ENCODE data around the gene CCDC13. TPM values are rescaled to one million over a fixed set of nuclear protein-coding genes. Genes with fewer than 3 reads are reported as not detected.

Gene CCDC13
- total RNA-seq, result 0.19 and 0.78 TPM in 2 replicates

GRCh38 chr3:42772670-42773408 is at the start of gene CCDC13:
Gene CCDC13, minus strand, starts transcription at chr3:42773253. Its CDS starts 14,908 bp downstream, at chr3:42758345.

GRCh38 chr3:42809202-42809601 is 36.1 kb upstream of the CCDC13 start, which contains the start of gene ACKR2:
Gene ACKR2, plus strand, starts transcription at chr3:42809445. Its CDS starts 55,058 bp downstream, at chr3:42864503.

GRCh38 chr3:42804106-42804830 is 31.2 kb upstream of the CCDC13 start, which contains the start of gene HIGD1A:
Gene HIGD1A, minus strand, starts transcription at chr3:42804490. Its CDS starts 10,237 bp downstream, at chr3:42794253.

Other genes with a start within 250 kb of the CCDC13 start
- 75.3 and 86.5 TPM in 2 replicates for gene SEC22C, start 191.3 kb downstream of the CCDC13 start, total RNA-seq
- gene SS18L2, start 182.4 kb downstream of the CCDC13 start, total RNA-seq, result 32.3 and 49.1 TPM in 2 replicates
- gene NKTR, start 172.6 kb downstream of the CCDC13 start, total RNA-seq, result 9.2 and 15.5 TPM in 2 replicates
- gene ZBTB47, start 119.6 kb downstream of the CCDC13 start, total RNA-seq, result 7.3 and 10.5 TPM in 2 replicates
- gene KLHL40, start 87.7 kb downstream of the CCDC13 start, total RNA-seq, result not detected in 2 replicates
- gene HHATL, start 70.5 kb downstream of the CCDC13 start, total RNA-seq, result not detected in 2 replicates
- gene HIGD1A, start 31.2 kb upstream of the CCDC13 start, total RNA-seq, result 192 and 207 TPM in 2 replicates
- 0.08 TPM in 1 of 2 replicates, not detected in the other for gene ACKR2, start 36.2 kb upstream of the CCDC13 start, total RNA-seq
- not detected in 2 replicates for gene CYP8B1, start 102.6 kb upstream of the CCDC13 start, total RNA-seq
- 1.0 and 1.5 TPM in 2 replicates for gene ZNF662, start 132.9 kb upstream of the CCDC13 start, total RNA-seq
- gene GASK1A, start 206.1 kb upstream of the CCDC13 start, total RNA-seq, result 0.91 and 0.94 TPM in 2 replicates

Data from hair follicular keratinocyte (primary cell).